Colonic mucosa (tissue), 4 donors: ENCODE results near the gene PAPSS2. TPM values are rescaled to one million over a fixed set of nuclear protein-coding genes. Genes with fewer than 3 reads are reported as not detected.
"Not testable (repeated sequence)": the region's sequence is repeated elsewhere in the genome, so short reads cannot be mapped to it uniquely, and the experiment has no call there.

Source experiments
- DNase-seq: peaks from one replicate; pipeline ENCODE4 v3.0.0-alpha.2; 2020
- H3K27ac ChIP-seq: fragments of 200-600 bp; one replicate; pipeline ENCODE4 v1.8.0; 2021
- H3K27me3 ChIP-seq: fragments of 200-600 bp; one replicate; pipeline ENCODE4 v1.8.0; 2021
- H3K36me3 ChIP-seq: fragments of 200-600 bp; one replicate; pipeline ENCODE4 v1.8.0; 2021
- H3K4me1 ChIP-seq: fragments of 200-600 bp; one replicate; pipeline ENCODE4 v1.8.0; 2021; ENCODE audit warnings: mild to moderate bottlenecking
- H3K4me3 ChIP-seq: fragments of 200-600 bp; one replicate; pipeline ENCODE4 v1.8.0; 2021
- H3K9ac ChIP-seq, 2 donors: one replicate each; pipeline ENCODE4 v1.7.0; 2013; ENCODE audit warnings: control low read depth in 2 of 2, low read depth in 2 of 2, low read length in 2 of 2
- H3K9me3 ChIP-seq: fragments of 200-600 bp; one replicate; pipeline ENCODE4 v1.8.0; 2021
- intact Hi-C: fragments of 100-400 bp; cut with DNase I; formaldehyde crosslinking; loops from one replicate; pipeline ENCODE4 v1.14.1; 2022
- total RNA-seq, 2 donors: library from RNA; stranded (reverse); fragmentation: NEBNext Ultra II Directional in 1 of 2; extraction: Animal tissue kit (Norgen Biotek cat#: 25700) in 1 of 2; gene quantifications; one replicate each; pipeline ENCODE4 v1.2.1, GENCODE V29; 2021
- TF ChIP-seq, protein P1 (sequence below): fragments of 200-600 bp; IDR thresholded peaks from one replicate; pipeline ENCODE4 v1.8.0; 2022; ENCODE audit warnings: antibody characterized with exemption, mild to moderate bottlenecking
- donor health status: healthy.
- donor health status: DM: no; HTN: no; CAD: no.
- donor health status: DM: no; HTN: no; CAD: no.

PAPSS2 gene
- total RNA-seq, 2 donors from 2014 or later = 279 to 310 TPM

DNA sequence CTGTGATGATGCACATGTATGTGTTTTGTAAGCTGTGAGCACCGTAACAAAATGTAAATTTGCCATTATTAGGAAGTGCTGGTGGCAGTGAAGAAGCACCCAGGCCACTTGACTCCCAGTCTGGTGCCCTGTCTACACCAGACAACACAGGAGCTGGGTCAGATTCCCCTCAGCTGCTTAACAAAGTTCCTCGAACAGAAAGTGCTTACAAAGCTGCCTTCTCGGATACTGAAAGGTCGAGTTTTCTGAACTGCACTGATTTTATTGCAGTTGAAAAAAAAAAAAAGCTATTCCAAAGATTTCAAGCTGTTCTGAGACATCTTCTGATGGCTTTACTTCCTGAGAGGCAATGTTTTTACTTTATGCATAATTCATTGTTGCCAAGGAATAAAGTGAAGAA, 87.2 kb downstream of the PAPSS2 start:
- TF ChIP-seq, protein P1, sequence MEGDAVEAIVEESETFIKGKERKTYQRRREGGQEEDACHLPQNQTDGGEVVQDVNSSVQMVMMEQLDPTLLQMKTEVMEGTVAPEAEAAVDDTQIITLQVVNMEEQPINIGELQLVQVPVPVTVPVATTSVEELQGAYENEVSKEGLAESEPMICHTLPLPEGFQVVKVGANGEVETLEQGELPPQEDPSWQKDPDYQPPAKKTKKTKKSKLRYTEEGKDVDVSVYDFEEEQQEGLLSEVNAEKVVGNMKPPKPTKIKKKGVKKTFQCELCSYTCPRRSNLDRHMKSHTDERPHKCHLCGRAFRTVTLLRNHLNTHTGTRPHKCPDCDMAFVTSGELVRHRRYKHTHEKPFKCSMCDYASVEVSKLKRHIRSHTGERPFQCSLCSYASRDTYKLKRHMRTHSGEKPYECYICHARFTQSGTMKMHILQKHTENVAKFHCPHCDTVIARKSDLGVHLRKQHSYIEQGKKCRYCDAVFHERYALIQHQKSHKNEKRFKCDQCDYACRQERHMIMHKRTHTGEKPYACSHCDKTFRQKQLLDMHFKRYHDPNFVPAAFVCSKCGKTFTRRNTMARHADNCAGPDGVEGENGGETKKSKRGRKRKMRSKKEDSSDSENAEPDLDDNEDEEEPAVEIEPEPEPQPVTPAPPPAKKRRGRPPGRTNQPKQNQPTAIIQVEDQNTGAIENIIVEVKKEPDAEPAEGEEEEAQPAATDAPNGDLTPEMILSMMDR = no peak
- no peak overlapping the region for H3K9ac ChIP-seq
- H3K4me3 ChIP-seq = no peak overlapping the region
- intact Hi-C loops = no loop called here
- H3K36me3 ChIP-seq = no peaks in the 10 kb centered on the region
- H3K27me3 ChIP-seq = no peaks in the 10 kb centered on the region
- no peaks in the 10 kb centered on the region for H3K9me3 ChIP-seq
- H3K4me1 ChIP-seq = no peaks in the 10 kb centered on the region
- H3K27ac ChIP-seq = no peak overlapping the region
- DNase-seq = no peak

DNA sequence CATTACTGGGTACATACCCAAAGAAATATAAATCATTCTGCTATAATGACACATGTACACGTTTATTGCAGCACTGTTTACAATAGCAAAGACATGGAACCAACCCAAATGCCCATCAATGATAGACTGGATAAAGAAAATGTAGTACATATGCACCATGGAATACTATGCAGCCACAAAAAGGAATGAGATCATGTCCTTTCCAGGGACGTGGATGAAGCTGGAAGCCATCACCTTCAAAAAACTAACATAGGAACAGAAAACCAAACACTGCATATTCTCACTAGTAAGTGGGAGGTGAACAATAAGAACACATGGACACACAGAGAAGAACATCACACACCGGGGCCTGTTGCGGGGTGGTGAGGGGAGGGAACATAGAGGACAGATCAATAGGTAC, 88.6 kb downstream of the PAPSS2 start:
- H3K4me3 ChIP-seq, H3K9me3 ChIP-seq, H3K36me3 ChIP-seq, H3K4me1 ChIP-seq, DNase-seq, H3K9ac ChIP-seq, intact Hi-C loops, H3K27ac ChIP-seq, H3K27me3 ChIP-seq: not testable (repeated sequence)

DNA sequence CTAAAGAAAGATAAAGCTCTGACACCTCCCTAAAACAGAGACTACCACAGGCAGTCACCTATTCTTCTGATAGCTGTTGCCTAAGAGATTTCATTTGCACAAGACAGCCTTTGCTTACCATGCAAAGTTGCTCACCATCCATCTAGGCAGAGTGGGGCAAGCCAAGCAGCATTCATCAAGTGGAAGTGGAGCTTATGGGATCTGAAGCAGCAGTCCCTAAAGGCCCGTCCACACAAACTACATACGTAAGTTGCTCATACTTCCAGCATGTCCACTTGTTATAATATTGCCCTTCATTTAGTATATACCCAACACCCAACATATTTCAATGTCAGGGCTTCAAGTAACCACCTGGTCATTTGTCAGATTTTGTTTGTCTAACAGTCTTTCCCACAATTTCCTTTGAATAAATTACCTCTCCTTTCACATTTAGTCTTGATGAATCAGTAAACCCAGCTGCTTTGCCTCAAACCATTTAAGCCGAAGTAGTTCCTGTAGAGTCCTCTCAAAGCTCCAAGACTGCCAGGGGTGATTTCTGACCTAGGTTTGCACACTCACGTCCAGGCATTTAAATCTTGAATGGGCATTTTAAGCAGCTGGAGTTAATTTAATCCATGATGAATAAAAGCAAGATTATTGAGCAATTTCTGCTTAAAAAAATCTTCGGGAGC, 90.5 kb downstream of the PAPSS2 start:
- no peaks in the 10 kb centered on the region for H3K36me3 ChIP-seq
- TF ChIP-seq, protein P1 = no peak
- no peak overlapping the region for H3K9ac ChIP-seq
- H3K4me3 ChIP-seq = no peak overlapping the region
- H3K4me1 ChIP-seq = no peaks in the 10 kb centered on the region
- no peaks in the 10 kb centered on the region for H3K9me3 ChIP-seq
- intact Hi-C loops = no loop called here
- no peak overlapping the region for H3K27ac ChIP-seq
- H3K27me3 ChIP-seq = no peaks in the 10 kb centered on the region
- DNase-seq = no peak

DNA sequence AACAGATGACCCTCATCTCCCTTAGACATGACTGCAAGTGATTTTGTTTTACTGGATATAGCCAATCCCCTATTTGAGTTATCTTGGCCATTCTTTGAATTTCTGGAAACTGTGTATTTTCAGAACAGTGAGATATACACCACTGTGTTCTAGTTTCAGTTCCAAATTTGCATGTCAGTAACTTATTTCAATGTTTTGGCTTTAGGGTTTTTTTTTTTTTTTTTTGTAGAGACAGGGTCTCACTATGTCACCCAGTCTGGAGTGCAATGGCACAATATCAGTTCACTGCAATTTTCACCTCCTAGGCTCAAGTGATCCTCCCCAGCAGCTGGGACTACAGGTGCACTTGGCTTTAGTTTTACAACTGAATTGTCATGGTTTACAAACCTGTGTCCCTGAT, 91.1 kb downstream of the PAPSS2 start:
- Histone ChIP-seq H3K4me1 (no peaks in the 10 kb centered on the region), H3K9ac (no peak overlapping the region), H3K4me3 (no peak overlapping the region), H3K27ac (no peak overlapping the region), H3K27me3 (no peaks in the 10 kb centered on the region), H3K9me3 (no peaks in the 10 kb centered on the region), H3K36me3 (no peaks in the 10 kb centered on the region)
- no peak for DNase-seq
- intact Hi-C loops = no loop called here
- TF ChIP-seq, protein P1 = no peak

DNA sequence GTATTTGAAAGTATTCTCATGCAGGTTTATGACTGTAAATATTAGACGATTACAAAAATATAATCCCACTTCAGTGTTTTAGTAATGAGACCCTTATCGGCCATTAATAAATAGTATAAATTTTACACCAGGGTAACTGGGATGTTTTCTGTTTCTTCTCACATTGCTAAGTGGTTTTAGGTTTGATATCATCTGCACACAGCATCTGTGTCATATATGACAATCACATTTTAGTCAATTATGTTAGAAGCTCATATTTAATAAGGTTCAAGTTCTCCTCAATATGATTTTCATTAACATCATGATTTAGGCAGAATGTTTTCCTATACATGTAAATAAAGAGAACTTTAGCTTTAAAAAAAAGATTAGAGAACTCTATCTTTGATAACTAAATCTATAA, 91.6 kb downstream of the PAPSS2 start:
- intact Hi-C loops = no loop called here
- H3K4me1 ChIP-seq = no peaks in the 10 kb centered on the region
- no peak overlapping the region for H3K4me3 ChIP-seq
- no peaks in the 10 kb centered on the region for H3K27me3 ChIP-seq
- TF ChIP-seq, protein P1 = no peak
- H3K9me3 ChIP-seq = no peaks in the 10 kb centered on the region
- DNase-seq = no peak
- H3K9ac ChIP-seq = no peak overlapping the region
- H3K36me3 ChIP-seq = no peaks in the 10 kb centered on the region
- no peak overlapping the region for H3K27ac ChIP-seq

DNA sequence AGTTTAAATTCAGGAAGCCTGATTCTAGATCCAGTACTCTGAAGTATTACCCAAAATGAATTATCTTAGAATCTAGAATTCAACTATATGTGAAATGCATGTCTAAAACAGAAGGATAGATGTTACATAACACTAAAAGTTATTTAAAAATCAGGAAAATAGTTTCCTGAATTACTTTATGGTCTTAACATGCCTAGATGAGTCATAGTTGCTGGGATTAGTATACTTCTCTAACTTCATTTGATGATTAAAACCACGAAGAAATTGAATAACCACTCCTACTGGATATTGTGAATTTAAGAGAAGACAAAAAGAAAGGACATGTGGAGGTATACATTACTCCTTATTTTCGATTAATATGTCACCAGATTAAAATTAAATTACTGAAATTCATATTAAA, 92.9 kb downstream of the PAPSS2 start:
- intact Hi-C loops = no loop called here
- no peaks in the 10 kb centered on the region for H3K27me3 ChIP-seq
- no peak for DNase-seq
- H3K4me1 ChIP-seq = no peaks in the 10 kb centered on the region
- H3K4me3 ChIP-seq = no peak overlapping the region
- H3K9ac ChIP-seq = no peak overlapping the region
- H3K9me3 ChIP-seq = no peaks in the 10 kb centered on the region
- TF ChIP-seq, protein P1 = no peak
- no peaks in the 10 kb centered on the region for H3K36me3 ChIP-seq
- H3K27ac ChIP-seq = no peak overlapping the region
